ENCODE results near the gene SLC22A6.
A peak's percentile ranks its signal among the peaks of the same experiment; 100 is the strongest.

The SLC22A6 gene

DNA sequence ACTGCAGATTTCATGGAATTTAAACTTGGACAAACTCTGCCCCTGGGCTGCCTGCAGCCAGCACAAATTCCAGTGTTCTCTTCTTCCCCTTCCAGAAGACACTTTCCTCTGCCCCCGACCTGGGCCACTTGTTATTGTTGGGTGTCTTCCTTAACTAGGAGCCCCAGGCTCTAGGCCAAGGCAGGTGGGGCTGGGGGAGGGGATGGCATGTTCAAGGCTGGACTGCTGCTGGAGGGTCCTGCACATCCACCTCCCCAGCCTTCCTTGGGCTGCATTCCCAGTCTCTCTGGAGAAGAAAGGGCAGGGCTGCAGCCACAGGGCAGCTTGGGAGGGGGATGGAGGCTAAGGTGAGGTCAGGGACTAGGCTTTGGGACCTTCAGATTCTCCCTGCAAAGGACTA lies 11.5 kb upstream of the SLC22A6 start:
- in situ Hi-C loops (cut with HindIII; ENCODE audit: low pct_ligation_motif_present, low pct_unique_long_range_greater_than_20kb, low sequenced_read_pairs) = no loop called here
- DNase-seq = no peak

DNA sequence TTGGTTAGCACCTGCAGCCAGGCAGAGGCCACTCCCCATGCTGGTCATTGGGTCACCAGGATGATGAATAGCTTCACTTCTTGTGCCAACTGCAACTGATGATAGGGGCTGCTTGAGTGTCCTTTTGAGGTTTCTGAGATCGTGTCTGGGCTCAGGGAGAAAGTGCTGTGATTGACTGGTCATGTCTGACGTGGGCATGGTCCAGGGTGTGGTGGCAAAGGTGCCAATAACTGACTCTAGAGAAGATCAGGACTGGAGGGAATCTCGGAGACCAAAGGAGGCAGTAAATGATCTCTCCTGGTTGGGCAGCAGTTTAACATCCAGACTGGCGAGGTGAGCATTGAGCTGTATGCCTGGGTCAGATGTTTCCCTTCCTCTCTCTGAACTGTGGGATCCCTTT lies 10.0 kb upstream of the SLC22A6 start:
- no peak for DNase-seq
- in situ Hi-C loops (cut with HindIII; ENCODE audit: low pct_ligation_motif_present, low pct_unique_long_range_greater_than_20kb, low sequenced_read_pairs) = no loop called here

DNA sequence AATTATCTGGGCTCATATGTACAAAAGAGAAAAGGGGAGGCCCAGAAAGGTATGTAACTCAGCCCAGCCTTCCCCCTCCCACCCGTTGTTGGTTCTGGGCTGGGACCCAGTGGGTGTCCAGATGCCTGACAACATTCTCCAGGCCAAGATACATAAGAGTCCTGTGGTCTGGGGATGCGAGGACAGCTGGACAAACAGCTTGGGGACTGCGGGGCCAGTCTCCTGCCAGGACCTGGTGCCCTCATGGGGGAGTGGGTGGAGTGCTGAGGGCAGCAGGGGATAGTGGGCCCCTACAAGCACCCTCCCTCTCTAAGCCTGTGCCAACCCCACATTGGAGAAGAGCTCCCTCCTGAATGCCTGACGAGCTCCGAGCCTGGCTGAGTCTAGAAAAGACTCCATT lies 3.5 kb upstream of the SLC22A6 start:
- no peak for DNase-seq

DNA sequence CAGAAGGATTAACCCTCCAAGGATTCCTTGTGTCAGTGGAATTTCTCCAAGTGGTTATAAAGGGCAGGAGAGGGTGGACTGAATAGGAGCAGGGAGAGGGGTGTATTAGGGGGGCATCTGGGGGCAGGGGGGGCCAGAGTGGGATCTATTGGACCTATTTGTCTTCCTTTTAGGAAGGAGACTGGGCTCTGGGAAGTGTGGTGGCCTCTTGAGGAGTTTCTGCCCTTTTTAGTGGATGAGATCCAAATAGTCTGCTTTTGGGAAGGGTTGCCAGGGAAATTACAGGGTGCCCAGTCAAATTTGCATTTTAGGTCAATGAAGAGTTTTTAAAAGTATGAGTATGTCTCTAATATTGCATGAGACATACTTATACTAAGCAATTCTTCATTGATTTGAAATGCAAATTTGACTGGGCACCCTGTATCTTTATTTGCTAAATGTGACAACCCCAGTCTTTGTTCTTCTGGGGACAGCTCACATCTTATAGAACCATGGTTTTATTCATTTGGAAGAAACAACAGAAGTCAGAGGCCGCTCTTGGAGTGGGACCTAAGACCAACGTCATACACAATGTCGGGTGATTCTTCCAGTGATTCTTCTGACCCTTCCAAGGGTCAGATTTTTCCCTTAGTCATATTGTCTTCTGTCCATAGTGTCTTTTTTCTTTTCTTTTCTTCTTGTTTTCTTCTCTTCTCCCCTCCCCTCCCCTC lies 429 bp upstream of the SLC22A6 start:
- in situ Hi-C loops (cut with HindIII; ENCODE audit: low pct_ligation_motif_present, low pct_unique_long_range_greater_than_20kb, low sequenced_read_pairs) = no loop called here
- no peak for DNase-seq

More for the DNA sequence above, 3.5 kb upstream of the SLC22A6 start:
- in situ Hi-C loops (cut with HindIII; ENCODE audit: low pct_ligation_motif_present, low pct_unique_long_range_greater_than_20kb, low sequenced_read_pairs) = no loop called here

DNA sequence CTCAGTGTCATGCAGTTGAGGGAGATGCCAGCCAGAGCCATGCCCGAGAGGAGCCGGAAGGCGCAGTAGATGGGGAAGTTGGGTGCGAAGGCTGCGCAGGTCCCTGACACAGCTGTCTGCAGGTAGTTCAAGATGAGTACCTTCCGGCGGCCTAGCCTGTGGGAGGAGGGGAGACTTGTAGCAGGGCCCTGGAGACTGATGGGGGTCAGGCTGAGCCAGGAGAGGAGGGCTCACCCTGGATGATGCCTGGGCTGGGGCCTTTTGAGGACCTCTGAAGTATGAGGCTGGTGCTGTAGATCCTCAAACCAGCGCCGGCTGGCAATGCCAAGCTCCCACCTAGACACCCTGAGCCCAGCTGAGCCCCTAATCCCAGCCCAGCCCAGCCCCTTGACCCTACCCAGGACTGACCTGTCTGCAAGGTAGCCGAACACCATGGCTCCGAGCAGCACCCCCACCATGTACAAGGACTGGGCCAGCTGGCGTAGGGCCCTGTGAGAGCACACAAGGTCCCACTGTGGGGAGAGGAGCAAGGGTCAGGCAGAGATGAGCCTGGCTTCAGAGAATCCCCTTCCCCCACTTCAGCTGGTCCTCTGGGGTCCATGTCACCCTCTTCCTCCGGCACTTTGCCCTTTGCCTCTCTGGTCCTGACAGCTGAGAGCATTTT lies 1.1 kb downstream of the SLC22A6 start:
- DNase-seq = no peak
- in situ Hi-C loops (cut with HindIII; ENCODE audit: low pct_ligation_motif_present, low pct_unique_long_range_greater_than_20kb, low sequenced_read_pairs) = no loop called here

DNA sequence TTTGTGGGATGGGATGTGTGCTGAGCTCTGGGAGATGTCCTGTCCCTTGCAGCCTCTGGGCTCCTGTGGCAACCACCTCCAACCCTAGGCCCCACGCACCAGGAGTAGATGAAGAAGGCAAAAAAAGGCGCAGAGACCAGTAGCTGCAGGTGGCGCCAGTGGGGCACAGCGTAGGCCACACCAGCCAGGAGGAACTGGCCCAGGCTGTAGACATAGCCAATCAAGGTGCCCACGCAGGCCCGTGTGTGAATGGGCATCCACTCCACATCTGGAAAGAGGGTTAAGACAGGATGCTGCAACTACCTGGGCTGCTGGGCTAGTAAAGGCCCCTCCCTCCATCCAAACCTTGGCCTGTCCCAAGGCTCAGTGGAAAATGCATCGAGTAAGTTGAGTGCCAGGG lies 3.0 kb downstream of the SLC22A6 start:
- in situ Hi-C loops (cut with HindIII; ENCODE audit: low pct_ligation_motif_present, low pct_unique_long_range_greater_than_20kb, low sequenced_read_pairs) = no loop called here
- DNase-seq = no peak

DNA sequence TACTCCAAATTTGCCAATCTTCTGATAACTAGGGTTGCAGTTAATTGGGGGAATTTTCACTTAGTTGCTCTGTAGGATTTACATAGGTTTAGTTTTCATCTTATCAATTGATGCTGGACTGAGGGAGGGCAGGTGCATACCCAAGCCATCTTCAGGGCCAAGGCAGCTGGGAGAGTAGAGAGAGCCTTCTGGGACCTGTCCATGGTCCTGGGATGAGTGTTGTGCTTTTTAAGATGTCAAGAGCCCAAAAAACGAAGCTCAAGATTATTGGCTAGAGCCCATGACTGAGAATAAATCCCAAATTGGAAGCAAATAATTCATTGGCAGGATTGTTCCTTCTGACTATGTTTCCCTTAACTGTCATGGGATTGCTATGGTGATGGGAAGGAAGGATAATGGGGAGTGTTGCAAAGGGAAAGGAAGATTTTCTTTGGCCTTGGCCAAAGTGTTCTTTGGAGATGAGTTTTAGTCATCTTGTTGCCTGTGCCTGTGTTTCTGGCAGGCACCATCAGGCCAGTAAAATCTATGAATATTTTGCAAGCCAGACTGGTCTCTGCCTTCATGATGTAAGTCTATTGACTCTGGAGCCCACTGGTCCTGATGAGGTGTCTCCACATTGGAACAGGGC lies 4.5 kb downstream of the SLC22A6 start:
- in situ Hi-C loops (cut with HindIII; ENCODE audit: low pct_ligation_motif_present, low pct_unique_long_range_greater_than_20kb, low sequenced_read_pairs) = no loop called here
- DNase-seq = peak; percentile 2

DNA sequence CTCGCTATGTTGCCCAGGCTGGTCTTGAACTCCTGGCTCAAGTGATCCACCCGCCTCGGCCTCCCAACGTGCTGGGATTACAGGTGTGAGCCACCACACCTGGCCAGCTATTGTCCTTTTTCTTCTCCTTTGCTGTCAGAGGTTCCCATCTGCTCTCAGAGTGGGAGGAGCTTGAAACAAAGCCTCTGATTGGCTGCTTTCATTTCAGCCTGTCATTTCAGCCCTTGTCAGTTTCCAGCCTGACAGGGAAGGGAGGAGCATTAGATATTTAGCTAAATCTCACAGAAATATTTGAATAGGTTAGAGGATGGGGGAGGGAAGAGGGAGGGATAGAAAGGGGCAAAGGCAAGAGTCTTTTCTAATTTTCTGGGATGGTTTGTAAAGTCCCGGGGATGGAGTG lies 8.7 kb downstream of the SLC22A6 start:
- in situ Hi-C loops (cut with HindIII; ENCODE audit: low pct_ligation_motif_present, low pct_unique_long_range_greater_than_20kb, low sequenced_read_pairs) = no loop called here
- no peak for DNase-seq

DNA sequence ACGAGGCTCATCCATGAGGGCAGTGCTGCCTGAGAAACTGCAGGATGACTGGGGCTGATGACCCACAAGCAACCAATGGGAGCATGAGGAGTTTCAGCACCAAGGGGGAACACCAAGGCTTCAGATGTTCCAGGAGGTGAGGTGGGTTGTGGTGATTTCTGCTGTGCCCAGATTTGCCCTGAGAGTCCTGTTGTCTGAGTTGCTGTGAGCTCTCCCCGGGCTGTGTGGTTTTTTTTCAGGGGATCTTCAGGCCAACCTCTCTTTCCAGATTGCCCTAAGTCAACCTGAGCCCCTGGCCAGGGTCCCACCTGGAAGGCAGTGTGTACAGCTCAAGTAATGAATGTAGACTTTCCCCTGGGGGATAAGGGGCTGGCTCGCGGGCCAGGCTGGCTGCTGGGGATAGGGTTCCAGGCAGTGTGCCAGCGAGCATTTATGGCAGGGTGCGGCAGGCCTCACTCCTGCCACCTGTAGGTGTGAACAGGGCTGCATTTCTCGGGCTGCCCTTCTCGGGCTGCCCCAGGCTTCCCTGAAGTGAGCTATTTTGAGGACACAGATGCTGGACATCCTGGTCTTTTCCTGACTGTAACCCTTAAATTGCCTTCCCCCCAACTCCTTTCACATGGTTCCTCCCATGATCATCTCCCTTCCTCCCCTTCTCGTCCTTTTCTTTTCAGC lies 9.8 kb downstream of the SLC22A6 start:
- DNase-seq = no peak

DNA sequence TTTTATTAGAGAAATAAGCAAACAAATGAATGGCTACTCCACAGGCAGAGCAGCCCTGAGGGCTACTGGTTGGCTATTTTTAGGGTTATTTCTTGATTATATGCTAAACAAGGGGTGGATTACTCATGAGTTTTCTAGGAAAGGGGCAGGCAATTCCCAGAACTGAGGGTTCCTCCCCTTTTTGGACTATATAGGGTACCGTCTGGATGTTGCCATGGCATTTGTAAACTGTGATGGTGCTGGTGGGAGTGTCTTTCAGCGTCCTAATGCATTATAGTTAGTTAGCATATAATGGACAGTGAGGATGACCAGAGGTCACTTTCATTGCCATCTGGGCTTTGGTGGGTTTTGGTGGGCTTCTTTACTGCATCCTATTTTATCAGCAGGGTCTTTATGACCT lies 19.2 kb downstream of the SLC22A6 start:
- in situ Hi-C loops (cut with HindIII; ENCODE audit: low pct_ligation_motif_present, low pct_unique_long_range_greater_than_20kb, low sequenced_read_pairs) = no loop called here
- no peak for DNase-seq

More for the DNA sequence above, 9.8 kb downstream of the SLC22A6 start:
- in situ Hi-C loops (cut with HindIII; ENCODE audit: low pct_ligation_motif_present, low pct_unique_long_range_greater_than_20kb, low sequenced_read_pairs) = no loop called here

DNA sequence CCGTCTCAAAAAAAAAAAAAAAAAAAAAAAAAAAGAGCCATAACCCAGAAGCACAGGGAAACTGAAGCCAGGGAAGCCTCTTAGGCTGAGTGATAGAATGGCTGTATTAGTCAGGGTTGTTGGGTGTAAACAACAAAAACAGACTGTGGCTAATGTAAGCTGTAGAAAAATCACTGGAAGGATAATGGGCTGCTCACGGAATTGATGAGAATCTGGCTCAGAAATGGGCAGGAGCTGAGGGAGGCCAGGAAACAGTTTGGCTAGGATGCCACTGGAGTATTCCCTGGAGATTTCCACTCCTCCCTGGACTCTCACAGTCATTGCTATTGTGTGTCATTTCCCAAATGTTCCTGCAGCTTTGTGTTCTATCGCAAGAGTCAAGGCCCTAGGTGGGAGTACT lies 22.4 kb downstream of the SLC22A6 start:
- no peak for DNase-seq
- in situ Hi-C loops (cut with HindIII; ENCODE audit: low pct_ligation_motif_present, low pct_unique_long_range_greater_than_20kb, low sequenced_read_pairs) = no loop called here

DNA sequence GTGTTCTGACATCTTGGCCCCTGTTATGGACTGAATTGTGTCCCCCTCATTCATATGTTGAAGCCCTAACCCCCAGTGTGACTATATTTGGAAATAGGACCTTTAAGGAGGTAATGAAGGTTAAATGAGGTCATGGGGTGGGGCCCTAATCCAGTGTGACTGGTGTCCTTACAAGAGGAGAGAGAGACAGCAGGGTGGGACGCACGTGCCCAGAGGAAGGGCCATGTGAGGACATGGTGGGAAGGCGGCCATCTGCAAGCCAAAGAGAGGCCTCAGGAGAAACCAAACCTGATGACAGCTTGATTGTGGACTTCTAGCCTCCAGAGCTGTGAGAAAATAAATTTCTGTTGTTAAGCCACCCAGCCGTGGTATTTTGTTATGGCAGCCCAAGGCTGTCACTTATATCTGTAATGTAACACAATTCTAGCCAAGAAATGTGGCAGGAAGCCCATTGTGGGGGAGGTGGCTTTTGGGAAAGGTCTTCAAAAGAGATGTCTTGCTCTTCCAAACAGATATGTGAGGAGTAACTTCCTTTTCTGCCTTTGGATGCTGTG lies 23.7 kb downstream of the SLC22A6 start:
- DNase-seq = no peak
- in situ Hi-C loops (cut with HindIII; ENCODE audit: low pct_ligation_motif_present, low pct_unique_long_range_greater_than_20kb, low sequenced_read_pairs) = no loop called here

DNA sequence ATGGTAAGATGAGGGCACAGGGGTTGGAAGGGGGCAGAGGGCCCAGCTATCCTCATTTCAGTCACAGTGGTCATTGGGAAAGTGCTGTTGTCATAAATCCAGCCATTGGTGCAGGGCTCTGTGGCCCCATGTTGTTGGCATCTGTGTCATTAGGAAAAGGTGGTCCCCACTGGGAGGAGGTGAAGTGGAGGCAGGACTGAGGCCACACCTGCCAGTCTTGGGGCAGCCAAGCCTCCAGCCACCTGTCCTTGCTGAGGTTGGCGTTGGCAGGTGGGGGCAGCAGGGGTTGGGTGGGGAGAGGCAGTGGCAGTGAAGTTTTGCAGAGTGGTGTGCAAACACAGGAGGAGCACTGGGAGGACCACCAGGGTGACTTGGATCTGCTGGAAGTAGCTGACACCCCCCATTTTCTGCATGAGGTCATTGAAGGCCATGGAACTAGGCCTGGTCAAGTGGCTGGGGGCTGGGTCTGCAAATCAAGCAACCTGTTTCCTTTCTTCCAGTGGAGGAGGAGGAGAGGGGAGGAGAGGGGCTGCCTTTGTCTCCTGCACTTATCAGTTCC lies 25.3 kb downstream of the SLC22A6 start:
- in situ Hi-C loops (cut with HindIII; ENCODE audit: low pct_ligation_motif_present, low pct_unique_long_range_greater_than_20kb, low sequenced_read_pairs) = no loop called here
- no peak for DNase-seq

DNA sequence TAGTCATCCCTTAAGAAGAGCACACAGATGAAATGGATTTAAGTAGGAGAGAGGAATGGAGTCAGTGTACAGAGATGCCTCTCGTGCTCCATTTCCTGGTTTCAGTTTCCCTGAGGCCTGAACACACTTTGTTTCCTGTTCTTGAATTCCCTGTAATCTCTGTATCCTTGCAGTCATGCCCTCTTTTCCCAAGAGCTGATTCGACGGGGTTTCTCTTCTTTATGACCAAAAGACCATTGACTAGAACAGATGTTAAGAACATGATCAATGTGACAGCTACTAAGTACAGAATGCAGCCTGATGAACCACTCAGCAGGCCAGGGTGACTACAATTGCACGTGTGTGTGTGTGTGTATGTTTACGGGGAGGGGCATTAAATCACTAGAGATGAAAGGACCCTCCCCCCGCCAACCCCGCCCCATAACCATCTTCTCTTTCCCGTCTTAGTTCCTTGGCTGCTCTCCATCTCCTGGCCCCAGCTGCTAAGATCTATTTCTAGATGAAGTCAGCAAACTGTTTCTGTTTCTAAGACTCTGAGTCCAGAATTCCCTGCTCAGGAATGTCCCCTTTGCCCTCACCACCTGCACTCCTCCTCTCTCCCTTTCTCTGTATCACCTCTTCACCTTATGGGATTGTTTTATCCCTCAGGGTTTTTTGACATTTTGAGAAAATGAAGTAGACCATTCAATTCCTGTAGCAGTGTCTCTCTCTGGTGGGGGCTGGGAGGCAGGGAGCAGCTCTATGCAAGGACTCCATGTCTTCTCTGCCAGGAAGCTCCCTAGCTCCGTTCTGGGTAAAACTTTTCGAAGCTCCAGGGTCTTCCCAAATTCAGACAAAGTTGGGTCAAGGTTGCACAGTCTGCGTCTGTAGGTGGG lies 26.0 kb downstream of the SLC22A6 start:
- no peak for DNase-seq
- in situ Hi-C loops (cut with HindIII; ENCODE audit: low pct_ligation_motif_present, low pct_unique_long_range_greater_than_20kb, low sequenced_read_pairs) = no loop called here

DNA sequence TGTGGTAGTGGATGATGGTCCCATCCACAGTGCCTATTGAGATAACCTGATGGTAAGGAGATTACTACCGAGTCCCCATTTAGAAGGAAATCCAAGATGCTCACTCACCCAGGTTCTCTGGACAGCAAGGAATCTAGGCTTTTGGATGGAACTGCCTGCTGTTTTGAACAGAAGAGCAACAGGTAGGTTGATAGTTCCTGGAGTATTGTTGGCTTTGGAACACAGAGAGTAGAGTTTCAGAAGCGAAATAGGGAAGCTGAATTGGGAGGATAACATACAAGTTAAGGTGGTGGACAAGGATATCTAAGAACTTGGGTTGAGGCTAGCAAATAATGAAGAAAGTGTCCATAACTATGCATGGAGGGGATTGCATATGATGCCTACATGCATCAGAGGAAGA lies 27.6 kb downstream of the SLC22A6 start:
- in situ Hi-C loops (cut with HindIII; ENCODE audit: low pct_ligation_motif_present, low pct_unique_long_range_greater_than_20kb, low sequenced_read_pairs) = no loop called here
- no peak for DNase-seq

DNA sequence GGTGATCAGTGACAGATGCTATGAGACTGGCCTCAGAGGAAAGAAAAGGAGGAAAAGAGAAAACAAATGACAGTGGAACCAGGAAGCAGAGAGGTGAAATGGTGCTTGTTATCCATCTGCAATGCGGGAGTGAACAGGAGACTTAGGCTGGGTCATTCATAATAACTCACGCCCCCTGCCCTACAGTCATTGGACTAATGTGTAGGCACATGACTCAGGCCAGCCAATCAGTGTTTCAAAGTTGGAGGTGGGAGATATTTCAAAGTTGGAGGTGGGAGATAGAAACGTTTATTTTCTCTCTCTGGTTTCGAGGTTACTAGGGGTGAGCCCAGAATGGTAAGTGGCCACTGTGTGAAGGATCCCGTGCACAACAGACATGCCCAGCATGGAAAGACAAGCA lies 30.3 kb downstream of the SLC22A6 start:
- in situ Hi-C loops (cut with HindIII; ENCODE audit: low pct_ligation_motif_present, low pct_unique_long_range_greater_than_20kb, low sequenced_read_pairs) = no loop called here
- no peak for DNase-seq

DNA sequence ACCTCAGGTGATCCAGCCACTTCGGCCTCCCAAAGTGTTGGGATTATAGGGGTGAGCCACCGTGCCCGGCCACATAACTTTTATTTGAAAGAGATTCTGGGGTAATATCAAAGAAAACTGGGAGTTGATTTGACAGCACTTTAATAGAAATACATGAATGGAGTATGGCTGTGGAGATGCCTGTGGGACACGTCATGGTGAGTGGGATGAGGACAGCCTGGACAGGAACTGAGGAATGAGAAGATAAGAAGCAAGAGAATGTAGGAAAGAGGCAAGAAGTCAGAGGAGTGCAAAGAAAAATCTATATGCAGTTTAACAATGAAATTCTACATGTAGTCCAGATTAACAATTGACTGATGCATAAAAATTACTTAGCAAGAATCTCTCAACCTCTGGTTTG lies 31.0 kb downstream of the SLC22A6 start:
- in situ Hi-C loops (cut with HindIII; ENCODE audit: low pct_ligation_motif_present, low pct_unique_long_range_greater_than_20kb, low sequenced_read_pairs) = no loop called here
- no peak for DNase-seq

DNA sequence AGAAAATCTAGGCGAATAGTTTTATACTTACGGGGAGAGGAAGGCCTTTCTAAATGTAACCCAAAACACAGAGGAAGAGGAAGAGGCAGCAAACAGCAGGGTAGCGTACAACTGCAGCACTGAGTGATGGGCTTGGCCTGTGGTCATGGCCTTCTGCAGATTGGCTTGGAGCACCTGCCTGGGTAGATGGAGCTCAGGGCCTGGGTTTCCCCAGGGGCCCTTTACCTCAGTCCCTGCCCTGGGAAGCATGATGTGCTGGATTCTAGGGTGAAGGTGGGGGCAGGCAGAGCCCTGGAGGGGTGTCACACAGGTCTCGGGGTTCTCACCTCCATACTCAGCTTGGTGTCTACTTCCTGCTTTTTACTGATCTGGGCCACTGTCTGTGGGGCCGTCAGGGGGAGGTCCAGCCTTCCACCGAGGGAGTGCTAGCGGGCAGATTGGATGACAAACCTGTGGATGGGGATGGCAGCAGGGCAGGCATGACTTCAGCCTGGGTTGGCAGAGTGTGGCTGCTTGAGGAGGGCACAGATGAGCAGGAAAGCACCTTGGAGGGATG lies 35.9 kb downstream of the SLC22A6 start:
- in situ Hi-C loops (cut with HindIII; ENCODE audit: low pct_ligation_motif_present, low pct_unique_long_range_greater_than_20kb, low sequenced_read_pairs) = no loop called here
- no peak for DNase-seq
